ENCODE measurements around the gene SAG.

GRCh38 chr2:233288663-233289062 is 19.0 kb upstream of the SAG start:
- TF ChIP-seq CTCF (IDR thresholded peaks at IDR 0.05) (no peak), EP300 (IDR thresholded peaks at IDR 0.05; ENCODE audit: low read depth) (no peak)

Data from transverse colon (tissue), 3 donors.